Uterus (tissue), 4 donors: ENCODE results near the gene SPACA4. TPM values are rescaled to one million over a fixed set of nuclear protein-coding genes. Genes with fewer than 3 reads are reported as not detected.
"Not testable (repeated sequence)": the region's sequence is repeated elsewhere in the genome, so short reads cannot be mapped to it uniquely, and the experiment has no call there.

Experiments used
- DNase-seq, 2 donors: peaks; one replicate each; pipeline ENCODE4 v3.0.0-alpha.2; 2019 to 2020
- H3K27ac ChIP-seq, 2 donors: fragments of 200-600 bp; sonication (generic); 1 replicate in 1 of 2; 2 replicates in 1 of 2; pipeline ENCODE4 v1.5.1; 2016 to 2018
- H3K27me3 ChIP-seq, 2 donors: fragments of 200-600 bp; sonication (generic); one replicate each; pipeline ENCODE4 v1.5.1; 2018 to 2019; ENCODE audit warnings: control low read depth in 1 of 2
- H3K36me3 ChIP-seq, 2 donors: fragments of 200-600 bp; sonication (generic); one replicate each; pipeline ENCODE4 v1.5.1; 2019; ENCODE audit warnings: control low read depth in 1 of 2
- H3K4me1 ChIP-seq, 2 donors: fragments of 200-600 bp; sonication (generic); one replicate each; pipeline ENCODE4 v1.5.1; 2018 to 2019; ENCODE audit warnings: control low read depth in 1 of 2
- H3K4me3 ChIP-seq, 2 donors: fragments of 200-600 bp; sonication (generic); 1 replicate in 1 of 2; 2 replicates in 1 of 2; pipeline ENCODE4 v1.5.1; 2018 to 2019; ENCODE audit warnings: mild to moderate bottlenecking in 1 of 2
- H3K9me3 ChIP-seq, 2 donors: fragments of 200-600 bp; sonication (generic); one replicate each; pipeline ENCODE4 v1.5.1; 2019; ENCODE audit warnings: control low read depth in 1 of 2
- POLR2A ChIP-seq, 2 donors: fragments of 450-650 bp; IDR thresholded peaks; one replicate each; pipeline ENCODE4 v1.6.1; 2016; ENCODE audit warnings: antibody characterized with exemption in 2 of 2, mild to moderate bottlenecking in 1 of 2, moderate library complexity in 1 of 2
- intact Hi-C: fragments of 100-400 bp; cut with DNase I; formaldehyde crosslinking; loops from one replicate; pipeline ENCODE4 v1.15.1; 2023; ENCODE audit warnings: low total_unique reads
- total RNA-seq, 4 donors: library from RNA; depleted of rRNA in 3 of 4; stranded (reverse); fragments of >200 nt in 3 of 4; gene quantifications; one replicate each; pipeline versions ENCODE4 v1.1.0 to v1.2.4, GENCODE V29; 2014 to 2023
- TF ChIP-seq, protein P1 (sequence below), 4 experiments: fragments of 200-600 bp in 2 of 4; fragments of 450-650 bp in 2 of 4; sonication (generic) in 2 of 4; IDR thresholded peaks; one replicate each; pipeline ENCODE4 v1.5.1; 2016 to 2019; ENCODE audit warnings: antibody characterized with exemption in 4 of 4, mild to moderate bottlenecking in 2 of 4, moderate library complexity in 1 of 4
- donor health status: DM: yes; HTN: yes; CAD: no.

Gene SPACA4
- total RNA-seq, 4 donors from 2014 or later = not detected

DNA sequence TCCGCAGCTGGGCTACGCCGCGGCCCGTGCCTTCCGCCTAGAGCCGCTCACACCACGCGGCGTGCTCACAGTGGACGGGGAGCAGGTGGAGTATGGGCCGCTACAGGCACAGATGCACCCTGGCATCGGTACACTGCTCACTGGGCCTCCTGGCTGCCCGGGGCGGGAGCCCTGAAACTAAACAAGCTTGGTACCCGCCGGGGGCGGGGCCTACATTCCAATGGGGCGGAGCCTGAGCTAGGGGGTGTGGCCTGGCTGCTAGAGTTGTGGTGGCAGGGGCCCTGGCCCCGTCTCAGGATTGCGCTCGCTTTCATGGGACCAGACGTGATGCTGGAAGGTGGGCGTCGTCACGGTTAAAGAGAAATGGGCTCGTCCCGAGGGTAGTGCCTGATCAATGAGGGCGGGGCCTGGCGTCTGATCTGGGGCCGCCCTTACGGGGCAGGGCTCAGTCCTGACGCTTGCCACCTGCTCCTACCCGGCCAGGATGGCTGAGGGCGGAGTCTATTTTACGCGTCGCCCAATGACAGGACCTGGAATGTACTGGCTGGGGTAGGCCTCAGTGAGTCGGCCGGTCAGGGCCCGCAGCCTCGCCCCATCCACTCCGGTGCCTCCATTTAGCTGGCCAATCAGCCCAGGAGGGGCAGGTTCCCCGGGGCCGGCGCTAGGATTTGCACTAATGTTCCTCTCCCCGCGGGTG, 23.2 kb downstream of the SPACA4 start:
- Histone ChIP-seq H3K4me1 (peaks cover 11 to 23% of the 10 kb centered on the region in 2 donors), H3K36me3 (no peaks in the 10 kb centered on the region), H3K27ac (peak overlapping the region; percentile 71 to 91), H3K4me3 (no peak overlapping the region), H3K9me3 (no peaks in the 10 kb centered on the region), H3K27me3 (no peaks in the 10 kb centered on the region)
- intact Hi-C loops = no loop called here
- peak; percentile 60 to 65 for DNase-seq
- no peak for TF ChIP-seq POLR2A (IDR thresholded peaks at IDR 0.05)
- TF ChIP-seq, protein P1, sequence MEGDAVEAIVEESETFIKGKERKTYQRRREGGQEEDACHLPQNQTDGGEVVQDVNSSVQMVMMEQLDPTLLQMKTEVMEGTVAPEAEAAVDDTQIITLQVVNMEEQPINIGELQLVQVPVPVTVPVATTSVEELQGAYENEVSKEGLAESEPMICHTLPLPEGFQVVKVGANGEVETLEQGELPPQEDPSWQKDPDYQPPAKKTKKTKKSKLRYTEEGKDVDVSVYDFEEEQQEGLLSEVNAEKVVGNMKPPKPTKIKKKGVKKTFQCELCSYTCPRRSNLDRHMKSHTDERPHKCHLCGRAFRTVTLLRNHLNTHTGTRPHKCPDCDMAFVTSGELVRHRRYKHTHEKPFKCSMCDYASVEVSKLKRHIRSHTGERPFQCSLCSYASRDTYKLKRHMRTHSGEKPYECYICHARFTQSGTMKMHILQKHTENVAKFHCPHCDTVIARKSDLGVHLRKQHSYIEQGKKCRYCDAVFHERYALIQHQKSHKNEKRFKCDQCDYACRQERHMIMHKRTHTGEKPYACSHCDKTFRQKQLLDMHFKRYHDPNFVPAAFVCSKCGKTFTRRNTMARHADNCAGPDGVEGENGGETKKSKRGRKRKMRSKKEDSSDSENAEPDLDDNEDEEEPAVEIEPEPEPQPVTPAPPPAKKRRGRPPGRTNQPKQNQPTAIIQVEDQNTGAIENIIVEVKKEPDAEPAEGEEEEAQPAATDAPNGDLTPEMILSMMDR (IDR thresholded peaks at IDR 0.05) = no peak

DNA sequence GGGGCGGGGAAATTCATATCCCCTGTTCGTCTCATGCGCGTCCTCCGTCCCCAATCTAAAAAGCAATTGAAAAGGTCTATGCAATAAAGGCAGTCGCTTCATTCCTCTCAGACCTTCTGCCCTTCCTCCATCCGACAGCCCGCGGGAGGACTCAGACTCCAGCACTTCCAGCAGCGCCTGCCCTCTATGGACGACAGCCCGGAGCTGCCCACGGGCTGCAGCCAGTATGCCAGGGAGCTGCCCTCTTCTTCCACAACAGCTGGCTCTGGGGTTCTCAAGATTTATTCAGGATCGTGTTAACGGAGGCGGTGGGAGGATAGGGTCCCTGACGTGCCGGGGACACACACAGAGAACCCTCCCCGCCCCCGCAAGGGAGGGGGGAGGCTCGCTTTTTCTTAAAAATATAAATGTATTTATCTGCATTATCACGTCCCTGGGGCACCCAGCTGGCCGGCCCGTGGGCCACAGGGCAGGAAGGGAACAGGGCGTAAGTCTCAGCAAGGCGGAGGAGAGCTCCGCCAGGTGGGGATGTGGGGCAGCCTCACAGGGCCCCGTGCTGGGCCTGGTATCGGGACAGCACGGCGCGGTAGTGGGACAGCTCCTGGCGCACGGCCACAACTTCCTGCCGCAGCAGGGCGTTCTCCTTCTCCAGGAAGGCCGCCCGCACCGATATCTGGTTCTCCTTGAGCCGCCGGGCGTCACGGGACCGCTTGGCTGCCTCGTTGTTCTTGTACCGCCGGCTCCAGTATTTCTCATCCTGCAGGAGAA, 23.9 kb downstream of the SPACA4 start:
- Histone ChIP-seq H3K27me3 (no peaks in the 10 kb centered on the region), H3K4me3 (no peak overlapping the region), H3K36me3 (no peaks in the 10 kb centered on the region), H3K4me1 (peaks cover 11 to 20% of the 10 kb centered on the region in 2 donors), H3K27ac (peak overlapping the region; percentile 71 to 91), H3K9me3 (no peaks in the 10 kb centered on the region)
- intact Hi-C loops = no loop called here
- peak; percentile 74 to 77 for DNase-seq
- TF ChIP-seq, protein P1 (IDR thresholded peaks at IDR 0.05) = peak in 2 of 4 experiments; percentile 14 to 24
- no peak for TF ChIP-seq POLR2A (IDR thresholded peaks at IDR 0.05)

DNA sequence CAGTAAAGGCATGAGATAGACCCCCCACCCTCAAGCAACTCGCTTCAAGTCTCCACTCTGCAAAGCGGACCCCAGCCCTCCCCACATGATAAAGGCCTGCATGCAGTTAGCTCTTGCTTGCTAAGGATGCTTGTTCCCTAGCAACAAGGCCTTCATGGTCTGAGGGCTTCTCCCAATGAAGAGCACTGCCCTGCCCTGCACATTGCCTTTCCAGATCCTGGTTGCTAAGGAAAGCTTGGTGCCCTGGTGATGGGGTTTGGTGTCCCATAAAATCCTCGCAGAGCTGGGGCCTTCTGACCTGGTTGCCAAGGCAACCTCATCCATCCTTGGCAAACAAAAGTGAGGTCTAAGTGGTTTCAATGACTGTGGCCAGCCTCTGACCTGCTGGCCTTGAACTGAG, 24.7 kb downstream of the SPACA4 start:
- TF ChIP-seq, protein P1 (IDR thresholded peaks at IDR 0.05) = no peak
- TF ChIP-seq POLR2A (IDR thresholded peaks at IDR 0.05) = no peak
- H3K4me3 ChIP-seq = no peak overlapping the region
- H3K36me3 ChIP-seq = no peaks in the 10 kb centered on the region
- peaks cover 11 to 20% of the 10 kb centered on the region in 2 donors for H3K4me1 ChIP-seq
- H3K27ac ChIP-seq = peak overlapping the region; percentile 71 to 91
- H3K27me3 ChIP-seq = no peaks in the 10 kb centered on the region
- no peaks in the 10 kb centered on the region for H3K9me3 ChIP-seq
- intact Hi-C loops = no loop called here
- DNase-seq = no peak

DNA sequence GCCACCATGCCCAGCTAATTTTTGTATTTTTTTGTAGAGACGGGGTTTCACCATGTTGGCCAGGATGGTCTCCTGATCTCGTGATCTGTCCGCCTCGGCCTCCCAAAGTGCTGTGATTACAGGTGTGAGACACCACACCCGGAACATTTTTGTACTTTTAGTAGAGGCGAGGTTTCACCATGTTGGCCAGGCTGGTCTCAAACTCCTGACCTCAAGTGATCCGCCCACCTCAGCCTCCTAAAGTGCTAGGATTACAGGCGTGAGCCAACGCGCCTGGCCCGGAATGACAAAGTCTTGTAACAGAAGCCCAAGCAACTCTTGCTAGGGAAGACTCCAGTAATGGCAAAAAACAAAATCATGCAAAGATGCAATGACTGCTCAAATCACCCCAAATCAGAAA, 25.7 kb downstream of the SPACA4 start:
- H3K27me3 ChIP-seq, H3K36me3 ChIP-seq, intact Hi-C loops, H3K4me3 ChIP-seq, H3K9me3 ChIP-seq, DNase-seq: not testable (repeated sequence)
- Histone ChIP-seq H3K27ac (peak overlapping the region in 1 of 2 donors; percentile 99), H3K4me1 (peaks cover 11 to 20% of the 10 kb centered on the region in 2 donors)

DNA sequence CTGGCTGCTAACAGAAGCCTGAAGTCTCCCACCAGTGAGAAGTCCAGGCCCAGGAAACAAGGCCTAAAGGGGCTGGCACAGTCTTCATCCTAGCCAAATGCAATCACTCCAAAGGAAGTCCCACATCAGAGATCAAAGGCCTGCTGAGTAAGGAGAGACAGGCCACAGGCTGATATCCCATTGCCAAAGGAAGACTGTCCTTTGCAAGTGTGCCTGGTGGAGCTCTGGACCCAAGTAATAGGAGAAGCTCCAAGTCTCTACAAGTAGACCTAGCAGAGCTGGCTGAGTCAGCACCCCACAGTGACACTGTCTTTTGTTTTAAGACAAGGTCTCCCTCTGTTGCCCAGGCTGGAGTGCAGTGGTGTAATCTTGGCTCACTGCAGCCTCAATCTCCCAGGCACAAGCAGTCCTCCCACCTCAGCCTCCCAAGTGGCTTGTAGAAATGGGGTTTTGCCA, 26.2 kb downstream of the SPACA4 start:
- Histone ChIP-seq H3K9me3 (no peaks in the 10 kb centered on the region), H3K4me3 (no peak overlapping the region), H3K4me1 (peaks cover 11 to 20% of the 10 kb centered on the region in 2 donors), H3K27me3 (no peaks in the 10 kb centered on the region), H3K27ac (peak overlapping the region in 1 of 2 donors; percentile 99), H3K36me3 (no peaks in the 10 kb centered on the region)
- intact Hi-C loops = no loop called here
- DNase-seq = no peak
- no peak for TF ChIP-seq POLR2A (IDR thresholded peaks at IDR 0.05)
- TF ChIP-seq, protein P1 (IDR thresholded peaks at IDR 0.05) = no peak
